Measurements from ENCODE around the gene CSNK1D. TPM values are rescaled to one million over a fixed set of nuclear protein-coding genes. Genes with fewer than 3 reads are reported as not detected.

CSNK1D gene
- 160 and 167 TPM in 2 replicates for total RNA-seq

GRCh38 chr17:82273327-82274133, at the start of gene CSNK1D:
Gene CSNK1D (minus strand): TSS chr17:82273700. CDS start chr17:82273381, 319 bp downstream.
- intact Hi-C loops (cut with micrococcal nuclease): loop anchor here (1.0 to 2.0 kb wide), 8 partner anchors 19 to 177 kb away; partner anchors contain the start of genes CYBC1, HEXD, OGFOD3 and SLC16A3

- intact Hi-C loops (cut with micrococcal nuclease): no loop called here
Measured at GRCh38 chr17:82322526-82323453, 49.3 kb upstream of the CSNK1D start.

- intact Hi-C loops (cut with micrococcal nuclease): loop anchor here (1.0 kb wide), 5 partner anchors 25 to 292 kb away; no protein-coding TSS in a partner anchor
Measured at GRCh38 chr17:82321947-82322466, 48.5 kb upstream of the CSNK1D start.

GRCh38 chr17:82320956-82321927, 47.7 kb upstream of the CSNK1D start:
- intact Hi-C loops (cut with micrococcal nuclease): loop anchor here (1.0 kb wide), 5 partner anchors 24 to 291 kb away; no protein-coding TSS in a partner anchor

GRCh38 chr17:82320140-82320840, 46.8 kb upstream of the CSNK1D start:
- intact Hi-C loops (cut with micrococcal nuclease): no loop called here

- intact Hi-C loops (cut with micrococcal nuclease): no loop called here
Measured at GRCh38 chr17:82319619-82320062, 46.1 kb upstream of the CSNK1D start.

- intact Hi-C loops (cut with micrococcal nuclease): no loop called here
Measured at GRCh38 chr17:82318772-82319606, 45.5 kb upstream of the CSNK1D start.

GRCh38 chr17:82318169-82318498, 44.6 kb upstream of the CSNK1D start:
- intact Hi-C loops (cut with micrococcal nuclease): no loop called here

GRCh38 chr17:82317394-82318168, 44.1 kb upstream of the CSNK1D start, which contains the start of gene CD7:
Gene CD7 (minus strand): TSS chr17:82317608. CDS start chr17:82317495, 113 bp downstream.
- intact Hi-C loops (cut with micrococcal nuclease): loop anchor here (1.0 kb wide), 3 partner anchors 14 to 19 kb away; partner anchors contain the start of gene SECTM1

- intact Hi-C loops (cut with micrococcal nuclease): loop anchor here (1.0 kb wide), 4 partner anchors 14 to 44 kb away; partner anchors contain the start of genes CSNK1D and SECTM1
Measured at GRCh38 chr17:82316651-82317393, 43.3 kb upstream of the CSNK1D start.

- intact Hi-C loops (cut with micrococcal nuclease): loop anchor here (1.0 kb wide), 1 partner anchor 43 kb away; the partner anchor contains the start of gene CSNK1D
Measured at GRCh38 chr17:82315703-82316358, 42.3 kb upstream of the CSNK1D start.

- intact Hi-C loops (cut with micrococcal nuclease): no loop called here
Measured at GRCh38 chr17:82314727-82315605, 41.5 kb upstream of the CSNK1D start.

GRCh38 chr17:82314012-82314726, 40.7 kb upstream of the CSNK1D start:
- intact Hi-C loops (cut with micrococcal nuclease): no loop called here

- intact Hi-C loops (cut with micrococcal nuclease): no loop called here
Measured at GRCh38 chr17:82313195-82314011, 39.9 kb upstream of the CSNK1D start.

Measured in T-helper 1 cell treated with Interleukin-12 subunit alpha and Interleukin-12 subunit beta and Interleukin-4 antibody, amounts not matched to agents 30 ng/mL and 1 ng/mL, for 36 hours (primary cell).